Measurements from ENCODE around the gene PIK3R3. TPM values are rescaled to one million over a fixed set of nuclear protein-coding genes. Genes with fewer than 3 reads are reported as not detected.
A peak's percentile ranks its signal among the peaks of the same experiment; 100 is the strongest.

PIK3R3 gene
- total and polyA plus RNA-seq, 9 of the 15 experiments (the other 6 are each of a cell fraction or from before 2014, with no cell fraction given): 1.4 to 7.7 (median 4.6) TPM

GRCh38 chr1:46036894-46037839 lies 95.3 kb downstream of the PIK3R3 start (continued):
- TF ChIP-seq HMG20A (CRISPR knock-in tag; conservative IDR thresholded peaks at IDR 0.05) (no peak), CXXC5 (CRISPR knock-in tag; IDR thresholded peaks at IDR 0.05) (peak; percentile 40), TRIM28 (IDR thresholded peaks at IDR 0.05) (no peak), BHLHE40 (IDR thresholded peaks at IDR 0.05; ENCODE audit: low read length) (peak; percentile 52), ZNF639 (CRISPR knock-in tag; conservative IDR thresholded peaks at IDR 0.05 in 1 of 2, IDR thresholded peaks at IDR 0.05 in 1 of 2) (no peak), KLF16 (IDR thresholded peaks at IDR 0.05) (peak; percentile 61; the same call in 1 of the 2 replicates), TBP (optimal IDR thresholded peaks at IDR 0.05; ENCODE audit: low read depth, low read length) (peak; percentile 89), MBD1 (CRISPR knock-in tag; IDR thresholded peaks at IDR 0.05) (no peak), TCF7 (IDR thresholded peaks at IDR 0.05; ENCODE audit: borderline replicate concordance) (0 out of 2 replicates have a peak, but pooled peaks have one; percentile 12), ZNF347 (CRISPR knock-in tag; IDR thresholded peaks at IDR 0.05; ENCODE audit: low read depth) (0 out of 2 replicates have a peak, but pooled peaks have one; percentile 20), ATF7 (IDR thresholded peaks at IDR 0.05) (peak; percentile 67), GABPB2 (CRISPR knock-in tag; conservative IDR thresholded peaks at IDR 0.05) (no peak), SMAD1 (IDR thresholded peaks at IDR 0.05; ENCODE audit: low read depth, low read length, partially characterized antibody) (no peak), ZKSCAN3 (CRISPR knock-in tag; IDR thresholded peaks at IDR 0.05) (no peak), POLR2AphosphoS5 (IDR thresholded peaks at IDR 0.05; ENCODE audit: control insufficient read depth, insufficient read depth, low read depth, low read length) (peak; percentile 65), CBFA2T3 (IDR thresholded peaks at IDR 0.05) (no peak), PREB (CRISPR knock-in tag; IDR thresholded peaks at IDR 0.05) (0 out of 2 replicates have a peak, but pooled peaks have one; percentile 55), CTBP1 (IDR thresholded peaks at IDR 0.05; ENCODE audit: borderline replicate concordance) (peak; percentile 60; the same call in 1 of the 2 replicates), ILF3 (IDR thresholded peaks at IDR 0.05; ENCODE audit: borderline replicate concordance) (no peak), TEAD2 (tag; IDR thresholded peaks at IDR 0.05) (no peak), SMAD4 (CRISPR knock-in tag; conservative IDR thresholded peaks at IDR 0.05) (0 out of 2 replicates have a peak, but pooled peaks have one; percentile 37), ETV1 (tag; conservative IDR thresholded peaks at IDR 0.05; ENCODE audit: low read depth) (no peak), FOXP1 (CRISPR knock-in tag; IDR thresholded peaks at IDR 0.05) (0 out of 2 replicates have a peak, but pooled peaks have one; percentile 66), ZNF561 (CRISPR knock-in tag; conservative IDR thresholded peaks at IDR 0.05) (no peak)

Data from K562 (cell line).